Islet of Langerhans (tissue), 1 donor: ENCODE results near the gene AFF1.
"Not testable (repeated sequence)": the region's sequence is repeated elsewhere in the genome, so short reads cannot be mapped to it uniquely, and the experiment has no call there.

Source experiments
- FAIRE-seq: peaks from one replicate; lab custom pipeline; 2011; peaks lifted over from hg19 to GRCh38; lab: Jason Lieb, UNC

AFF1 gene

GRCh38 chr4:87014284-87014782 lies 79.5 kb downstream of the AFF1 start:
- no peak for FAIRE-seq

GRCh38 chr4:87015416-87015815 lies 80.6 kb downstream of the AFF1 start:
- FAIRE-seq, result no peak

GRCh38 chr4:87017580-87018342 lies 83.0 kb downstream of the AFF1 start:
- FAIRE-seq, result no peak

GRCh38 chr4:87018753-87019152 lies 83.9 kb downstream of the AFF1 start:
- no peak for FAIRE-seq

GRCh38 chr4:87019246-87019791 lies 84.5 kb downstream of the AFF1 start:
- no peak for FAIRE-seq

GRCh38 chr4:87019898-87020297 lies 85.1 kb downstream of the AFF1 start:
- FAIRE-seq, result no peak

- no peak for FAIRE-seq
These were observed 89.4 kb downstream of the AFF1 start for GRCh38 chr4:87024201-87024600.

- no peak for FAIRE-seq
These were observed 90.3 kb downstream of the AFF1 start for GRCh38 chr4:87025023-87025613.

GRCh38 chr4:87025614-87026041 lies 90.8 kb downstream of the AFF1 start:
- no peak for FAIRE-seq

- no peak for FAIRE-seq
These were observed 92.1 kb downstream of the AFF1 start for GRCh38 chr4:87026800-87027495.

GRCh38 chr4:87029356-87029755 lies 94.5 kb downstream of the AFF1 start:
- FAIRE-seq, result no peak

GRCh38 chr4:87030124-87030523 lies 95.3 kb downstream of the AFF1 start:
- no peak for FAIRE-seq

GRCh38 chr4:87030755-87031441 lies 96.1 kb downstream of the AFF1 start:
- FAIRE-seq, result no peak

GRCh38 chr4:87031920-87032319 lies 97.1 kb downstream of the AFF1 start:
- FAIRE-seq, result no peak

- no peak for FAIRE-seq
These were observed 98.2 kb downstream of the AFF1 start for GRCh38 chr4:87032884-87033533.

- no peak for FAIRE-seq
These were observed 99.1 kb downstream of the AFF1 start for GRCh38 chr4:87033902-87034301.

- FAIRE-seq, result no peak
These were observed 99.7 kb downstream of the AFF1 start for GRCh38 chr4:87034527-87034926.

- no peak for FAIRE-seq
These were observed 101.2 kb downstream of the AFF1 start for GRCh38 chr4:87035881-87036509.

GRCh38 chr4:87036713-87037112 lies 101.9 kb downstream of the AFF1 start:
- no peak for FAIRE-seq

- FAIRE-seq, result not testable (repeated sequence)
These were observed 102.4 kb downstream of the AFF1 start for GRCh38 chr4:87037171-87037570.

GRCh38 chr4:87037671-87038334 lies 103.0 kb downstream of the AFF1 start:
- FAIRE-seq, result no peak
